Islet of Langerhans (tissue), 1 donor: ENCODE data around the gene ARID5B.
A peak's percentile ranks its signal among the peaks of the same experiment; 100 is the strongest.

Source experiments
- FAIRE-seq: peaks from one replicate; lab custom pipeline; 2011; peaks lifted over from hg19 to GRCh38; lab: Jason Lieb, UNC

The ARID5B gene

GRCh38 chr10:61991166-61991565 is 89.7 kb downstream of the ARID5B start:
- no peak for FAIRE-seq

- no peak for FAIRE-seq
Observed at GRCh38 chr10:61992059-61992460, 90.6 kb downstream of the ARID5B start.

GRCh38 chr10:61992671-61993668 is 91.5 kb downstream of the ARID5B start:
- no peak for FAIRE-seq

- FAIRE-seq = peak; percentile 95
Observed at GRCh38 chr10:61993711-61994401, 92.4 kb downstream of the ARID5B start.

GRCh38 chr10:61994405-61995219 is 93.1 kb downstream of the ARID5B start:
- FAIRE-seq = no peak

GRCh38 chr10:61995220-61995503 is 93.7 kb downstream of the ARID5B start:
- FAIRE-seq = no peak

GRCh38 chr10:61998937-61999336 is 97.4 kb downstream of the ARID5B start:
- no peak for FAIRE-seq

GRCh38 chr10:62000037-62000603 is 98.6 kb downstream of the ARID5B start:
- no peak for FAIRE-seq

- FAIRE-seq = no peak
Observed at GRCh38 chr10:62000726-62001125, 99.2 kb downstream of the ARID5B start.

- no peak for FAIRE-seq
Observed at GRCh38 chr10:62001898-62002297, 100.4 kb downstream of the ARID5B start.

- no peak for FAIRE-seq
Observed at GRCh38 chr10:62002753-62003152, 101.3 kb downstream of the ARID5B start.

GRCh38 chr10:62004042-62004441 is 102.5 kb downstream of the ARID5B start:
- FAIRE-seq = peak; percentile 38

- no peak for FAIRE-seq
Observed at GRCh38 chr10:62005281-62005680, 103.8 kb downstream of the ARID5B start.

GRCh38 chr10:62005687-62006086 is 104.2 kb downstream of the ARID5B start:
- FAIRE-seq = peak; percentile 56

- no peak for FAIRE-seq
Observed at GRCh38 chr10:62007145-62007544, 105.6 kb downstream of the ARID5B start.

GRCh38 chr10:62008196-62008595 is 106.7 kb downstream of the ARID5B start:
- FAIRE-seq = no peak

- no peak for FAIRE-seq
Observed at GRCh38 chr10:62008946-62009345, 107.4 kb downstream of the ARID5B start.

- FAIRE-seq = no peak
Observed at GRCh38 chr10:62010366-62010765, 108.9 kb downstream of the ARID5B start.

GRCh38 chr10:62011558-62011957 is 110.1 kb downstream of the ARID5B start:
- FAIRE-seq = no peak

GRCh38 chr10:62012318-62012717 is 110.8 kb downstream of the ARID5B start:
- FAIRE-seq = no peak

- no peak for FAIRE-seq
Observed at GRCh38 chr10:62014510-62014909, 113.0 kb downstream of the ARID5B start.

- no peak for FAIRE-seq
Observed at GRCh38 chr10:62015994-62016393, 114.5 kb downstream of the ARID5B start.
